NCI-H510A (cell line): ENCODE measurements around the gene CASZ1.

Experiments
- DNase-seq: peaks from one replicate; lab custom pipeline; 2025; lab: John Stamatoyannopoulos, UW

Gene CASZ1

DNA sequence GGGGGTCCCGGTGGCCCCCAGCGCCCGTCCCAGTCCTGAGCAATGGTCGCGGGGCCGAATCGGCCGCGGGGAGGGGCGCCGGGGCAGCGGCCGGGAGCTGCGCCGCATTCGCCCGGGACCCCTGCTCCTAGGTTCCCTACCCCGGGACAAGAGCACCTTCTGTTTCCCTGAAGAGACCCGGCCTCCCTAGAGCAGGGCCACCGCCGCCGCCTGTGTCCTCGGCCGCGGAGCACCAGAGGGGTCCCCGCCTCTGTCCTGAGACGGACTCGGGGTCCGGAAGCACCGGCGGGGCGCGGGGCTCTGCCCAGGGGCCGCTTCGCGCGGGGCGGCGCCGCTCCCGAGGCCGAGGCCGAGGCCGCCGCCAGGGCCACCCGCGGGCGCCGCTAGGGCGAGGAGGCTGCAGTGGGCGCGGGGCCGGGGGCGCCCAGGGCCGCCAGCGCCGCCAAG, 157.9 kb downstream of the CASZ1 start:
- DNase-seq: no peak

DNA sequence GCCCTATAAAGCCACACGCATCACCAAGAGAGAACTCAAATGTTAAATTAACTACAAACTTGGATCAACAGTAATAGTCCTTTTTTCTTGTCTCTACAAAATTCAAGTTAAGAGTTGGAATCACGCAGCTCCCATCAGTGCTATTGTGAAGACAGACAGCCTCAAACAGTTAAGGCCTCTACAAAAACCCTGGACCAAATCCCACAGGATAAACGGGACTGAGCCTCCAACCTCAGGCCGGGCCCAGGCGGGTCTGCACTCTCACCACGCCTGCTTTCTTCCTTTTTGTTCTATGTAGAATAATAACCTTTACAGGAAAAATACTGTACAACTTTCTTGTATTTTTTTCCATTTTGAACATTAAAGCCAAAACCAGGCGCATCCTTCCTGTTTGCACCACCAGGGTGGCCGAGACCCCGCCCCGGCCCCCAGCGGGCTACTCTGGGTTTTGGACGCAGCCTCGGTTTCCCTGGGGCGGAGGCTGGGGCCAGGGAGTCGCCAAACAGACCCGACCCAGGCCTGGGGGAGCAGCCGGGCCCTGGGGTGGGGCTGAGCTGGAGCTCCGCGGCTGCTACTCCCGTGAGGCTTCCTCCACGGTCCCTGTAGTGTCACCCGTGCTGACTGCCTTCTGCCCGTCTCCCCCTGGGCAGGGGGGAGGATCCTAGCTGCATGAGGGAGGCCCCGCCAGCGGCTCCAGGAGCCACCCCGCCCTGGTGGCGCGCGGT, 158.4 kb downstream of the CASZ1 start:
- DNase-seq: no peak

DNA sequence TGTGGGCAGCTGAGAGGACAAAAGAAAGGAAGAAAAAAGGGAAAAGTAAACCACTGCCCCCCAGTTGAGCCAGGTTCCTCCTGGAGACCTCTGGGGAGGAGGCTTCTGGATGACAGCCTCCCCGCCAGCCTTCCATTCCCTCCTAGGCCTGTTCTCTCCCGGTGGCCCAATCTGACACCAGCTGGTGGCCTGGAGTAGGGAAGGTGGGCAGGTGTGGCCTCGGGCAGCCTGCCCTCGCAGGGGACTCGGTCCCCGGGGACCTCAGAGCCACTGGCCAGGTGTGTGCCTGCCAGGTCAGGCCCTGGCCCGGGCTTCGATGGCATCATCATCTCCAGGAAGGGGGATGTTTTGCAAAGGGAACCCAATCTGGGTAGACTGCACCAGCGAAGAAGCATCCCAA, 159.0 kb downstream of the CASZ1 start:
- no peak for DNase-seq

DNA sequence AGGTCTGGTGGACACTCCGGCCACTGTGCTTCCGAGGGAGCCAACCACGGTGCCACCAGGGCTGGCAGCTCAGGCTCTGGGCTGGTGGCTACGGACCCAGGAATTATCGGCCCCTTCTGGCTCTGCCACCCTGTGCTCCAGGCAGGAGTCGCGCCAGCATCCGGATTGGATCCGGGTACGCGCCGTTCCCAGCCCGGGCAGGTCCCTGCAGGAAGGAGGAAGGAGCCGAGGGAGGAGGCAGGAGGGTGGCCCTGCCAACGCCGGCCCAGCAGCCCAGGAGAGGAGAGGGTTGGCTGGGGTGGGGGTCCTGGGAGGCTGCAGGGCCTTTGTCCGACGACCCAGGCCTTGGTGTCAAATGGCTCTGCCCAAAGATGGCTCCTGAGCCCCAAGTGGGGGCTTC, 160.5 kb downstream of the CASZ1 start:
- DNase-seq: no peak

DNA sequence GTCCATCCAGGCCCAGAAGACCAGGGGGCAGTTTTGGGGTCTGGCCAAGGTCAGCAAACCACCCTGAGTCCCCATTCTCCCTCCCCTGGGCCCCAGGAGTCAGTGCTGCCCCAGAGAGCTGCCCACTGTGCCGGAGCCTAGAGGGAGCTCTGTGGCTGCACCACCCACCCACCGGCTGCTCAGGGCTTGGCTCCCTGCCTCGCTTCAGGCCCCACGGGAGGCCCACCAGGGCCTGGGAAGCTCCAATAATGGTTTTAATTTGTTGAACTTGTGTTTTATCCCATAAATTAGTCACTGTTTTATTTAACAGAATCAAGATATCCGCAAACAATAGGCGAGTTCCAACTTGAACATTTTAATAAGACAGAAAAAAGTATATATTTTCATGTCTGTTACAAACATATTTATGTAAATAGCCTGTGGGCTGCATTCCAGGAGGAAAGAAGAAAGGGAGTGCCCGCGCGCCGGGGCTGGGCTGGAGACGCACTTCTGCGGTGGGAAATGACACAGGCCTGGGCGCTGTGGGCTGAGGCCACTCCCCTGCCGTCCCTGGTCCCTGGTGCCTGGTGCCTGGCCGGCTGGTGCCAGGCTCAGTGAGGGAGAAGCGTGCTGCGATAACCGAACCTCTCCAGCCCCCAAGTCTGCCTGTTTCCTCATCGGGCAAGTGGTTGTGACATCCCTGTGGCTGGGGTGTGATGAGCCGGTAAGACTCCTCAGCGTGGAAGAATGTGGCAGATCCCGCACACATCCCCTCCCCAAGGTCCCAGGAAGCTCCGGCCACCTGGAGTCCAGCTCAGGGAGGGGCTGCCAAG, 161.2 kb downstream of the CASZ1 start:
- DNase-seq: no peak

DNA sequence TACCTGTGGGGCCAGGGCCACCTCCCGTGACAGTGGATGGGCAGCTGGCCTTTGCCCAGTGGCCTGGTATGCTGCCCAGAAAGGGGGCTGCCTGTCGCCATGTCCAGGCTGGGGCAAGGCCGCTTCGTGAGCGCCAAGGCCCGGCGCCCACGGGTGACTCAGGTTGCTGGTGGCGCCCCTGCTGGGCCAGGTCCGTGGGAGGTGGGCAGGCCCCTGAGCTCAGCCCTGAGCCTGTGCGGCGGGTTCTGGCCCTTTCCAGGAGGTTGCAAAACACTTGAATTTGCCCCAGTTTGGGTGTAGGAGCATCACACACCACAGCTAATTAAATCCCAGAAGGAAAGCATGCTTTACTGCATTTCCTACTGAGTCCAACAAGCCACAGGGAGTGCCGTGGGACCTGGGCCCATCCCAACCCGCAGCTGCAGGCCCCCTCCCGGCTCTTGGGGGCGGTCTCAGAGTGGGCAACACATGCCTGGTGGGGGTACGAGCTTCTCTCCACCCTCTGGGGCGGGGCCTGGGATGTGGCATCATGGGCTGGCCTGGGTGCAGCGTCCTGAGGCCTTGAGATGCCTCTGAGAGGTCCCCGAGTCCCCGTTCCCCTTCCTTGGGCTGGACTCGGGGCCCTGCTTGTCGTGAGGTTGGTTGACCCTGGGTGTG, 161.9 kb downstream of the CASZ1 start:
- DNase-seq: no peak

DNA sequence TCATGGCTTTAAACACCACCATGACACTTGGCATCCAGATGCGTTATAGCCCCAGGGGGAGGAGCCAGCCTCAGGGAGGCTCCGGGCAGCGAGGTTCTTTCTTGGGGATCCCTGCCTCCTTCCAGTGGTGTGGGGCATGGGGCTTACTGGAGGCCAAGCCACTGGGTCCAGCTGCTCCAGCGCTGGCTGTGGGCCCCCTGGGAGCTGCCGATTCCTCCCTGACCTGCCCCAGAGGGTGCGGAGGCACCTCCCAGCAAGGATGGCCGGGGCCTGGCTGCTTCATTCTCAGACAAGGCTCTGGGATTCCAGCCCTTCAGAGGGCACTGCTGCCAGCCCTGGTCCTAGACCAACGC, 162.4 kb downstream of the CASZ1 start:
- DNase-seq: no peak

DNA sequence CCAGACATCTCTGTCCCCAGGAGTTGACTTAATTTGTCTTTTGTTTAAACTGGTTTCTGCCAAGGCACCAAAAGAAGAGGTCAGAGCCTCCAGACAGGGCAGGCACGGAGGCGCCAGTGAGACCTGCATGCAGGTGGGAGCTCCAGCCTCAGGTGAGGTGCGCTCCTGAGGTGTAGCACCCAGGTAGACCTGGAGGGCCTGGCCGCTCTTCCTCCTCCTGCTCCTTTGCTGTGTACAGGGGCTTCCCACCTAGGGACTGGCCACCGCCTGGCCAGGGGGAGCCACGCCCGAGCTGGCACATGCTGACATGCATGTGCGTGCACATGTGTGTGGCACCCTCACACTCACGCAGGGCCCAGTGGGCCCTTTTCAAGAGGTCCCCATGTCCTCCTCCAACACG, 163.0 kb downstream of the CASZ1 start:
- DNase-seq: no peak

DNA sequence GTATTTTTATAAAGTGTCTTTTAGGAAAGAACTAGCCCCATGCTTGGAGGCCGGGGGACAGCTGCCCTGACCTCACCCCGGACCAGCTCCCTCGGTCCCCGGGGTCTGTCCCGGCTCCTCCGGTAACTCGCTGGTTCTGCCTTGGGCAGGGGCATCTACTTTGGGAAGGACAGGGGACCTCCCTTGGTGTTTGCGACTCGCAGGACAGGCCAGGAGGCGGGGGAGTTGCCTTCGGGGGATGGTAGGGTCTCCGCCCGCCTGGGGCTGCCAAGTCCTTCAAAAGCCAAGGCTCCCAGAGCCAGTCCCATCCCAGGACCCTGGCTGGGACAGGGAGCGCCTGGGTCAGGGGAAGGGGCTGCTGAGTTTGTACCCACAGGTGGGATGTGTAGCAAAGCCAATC, 163.8 kb downstream of the CASZ1 start:
- DNase-seq: no peak

DNA sequence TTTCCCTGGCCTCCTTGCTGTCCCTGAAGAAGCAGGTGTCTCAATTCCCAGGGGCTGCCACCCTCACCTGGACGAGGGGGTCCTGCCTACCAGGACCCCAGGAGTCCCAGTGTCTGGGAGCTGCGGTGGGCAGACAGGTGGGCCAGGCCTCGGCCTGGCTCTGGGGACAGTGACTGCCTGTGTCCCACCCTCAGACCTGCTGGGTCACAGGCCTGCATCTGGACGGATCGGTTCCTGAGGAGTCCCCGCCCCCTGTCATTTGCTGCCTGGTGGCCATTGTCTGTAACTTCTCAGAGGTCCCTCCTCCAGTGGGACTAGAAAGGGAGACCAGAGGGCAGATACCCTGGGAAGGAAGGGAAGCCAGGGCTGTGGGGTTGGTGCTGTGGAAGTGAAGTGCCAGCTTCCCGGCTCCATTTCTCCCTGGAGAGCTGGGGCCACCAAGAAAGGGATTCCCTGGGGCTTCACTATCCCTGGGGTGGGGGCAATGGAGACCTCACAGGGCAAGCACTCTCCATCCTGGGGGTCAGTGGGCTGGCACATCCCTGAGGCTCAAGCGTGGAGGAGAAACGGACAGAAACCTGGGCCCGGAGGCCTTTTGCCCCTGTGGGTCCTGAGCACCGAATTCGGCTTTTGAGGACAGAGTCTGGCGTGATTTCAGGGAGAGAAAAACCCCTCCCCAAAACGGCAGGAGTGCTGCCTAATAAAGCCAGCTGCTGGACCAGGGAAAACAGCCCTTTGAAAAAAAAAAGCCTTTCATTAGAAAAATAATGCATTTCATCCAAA, 164.4 kb downstream of the CASZ1 start:
- peak; percentile 72 for DNase-seq

DNA sequence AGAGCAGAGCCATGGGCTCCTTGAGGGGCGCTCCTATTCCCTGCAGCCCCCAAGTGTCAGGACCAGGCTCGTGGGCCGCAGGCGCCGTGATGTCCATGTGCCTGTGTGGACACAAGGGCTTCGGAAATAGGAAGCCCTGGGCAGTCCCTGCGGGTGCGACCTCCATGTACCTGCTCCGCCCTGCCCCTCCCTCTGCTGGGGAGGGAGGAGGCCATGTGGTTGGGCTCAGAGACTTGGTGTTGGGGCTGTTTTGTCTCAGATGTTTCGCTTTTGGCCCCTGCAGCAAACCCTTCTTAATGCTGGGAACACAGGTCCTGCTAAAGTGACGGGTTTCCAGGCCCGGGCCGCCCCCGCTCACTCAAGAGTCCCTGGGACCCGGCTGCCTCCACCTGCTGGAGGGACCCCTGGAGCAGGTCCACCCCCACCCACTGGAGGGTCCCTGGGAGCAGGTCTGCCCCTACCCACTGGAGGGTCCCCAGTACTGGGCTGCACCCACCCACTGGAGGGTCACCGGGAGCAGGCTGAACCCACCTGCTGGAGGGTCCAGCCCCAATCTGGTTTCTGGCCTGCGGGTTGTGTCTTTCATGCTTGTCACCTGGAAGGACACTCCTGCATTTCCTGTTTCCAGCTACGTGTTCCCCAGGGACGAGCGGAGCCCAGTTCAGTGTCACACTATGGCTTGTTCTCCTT, 165.2 kb downstream of the CASZ1 start:
- no peak for DNase-seq

DNA sequence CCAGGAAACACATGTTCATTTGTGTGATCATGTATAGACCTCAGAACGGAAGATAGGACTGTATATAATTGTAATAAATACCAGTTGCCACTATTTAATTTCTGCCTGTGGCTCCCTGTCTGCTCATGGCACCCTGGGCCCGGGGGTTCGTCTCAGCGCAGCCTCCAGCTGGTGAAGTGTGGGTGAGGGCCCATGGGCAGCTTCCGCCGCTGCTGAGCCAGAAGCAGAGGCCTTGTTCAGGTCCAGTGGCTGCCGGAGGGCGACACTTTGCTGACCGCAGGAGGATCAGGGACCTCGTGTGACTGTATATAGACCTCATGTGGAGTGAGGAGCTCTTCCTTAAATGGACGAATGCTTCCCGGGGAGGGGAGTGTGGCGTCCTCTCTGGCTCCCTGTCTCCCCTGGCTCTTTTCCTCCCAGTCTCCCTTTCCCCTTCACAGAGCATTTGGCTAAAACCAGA, 165.8 kb downstream of the CASZ1 start:
- DNase-seq: no peak

DNA sequence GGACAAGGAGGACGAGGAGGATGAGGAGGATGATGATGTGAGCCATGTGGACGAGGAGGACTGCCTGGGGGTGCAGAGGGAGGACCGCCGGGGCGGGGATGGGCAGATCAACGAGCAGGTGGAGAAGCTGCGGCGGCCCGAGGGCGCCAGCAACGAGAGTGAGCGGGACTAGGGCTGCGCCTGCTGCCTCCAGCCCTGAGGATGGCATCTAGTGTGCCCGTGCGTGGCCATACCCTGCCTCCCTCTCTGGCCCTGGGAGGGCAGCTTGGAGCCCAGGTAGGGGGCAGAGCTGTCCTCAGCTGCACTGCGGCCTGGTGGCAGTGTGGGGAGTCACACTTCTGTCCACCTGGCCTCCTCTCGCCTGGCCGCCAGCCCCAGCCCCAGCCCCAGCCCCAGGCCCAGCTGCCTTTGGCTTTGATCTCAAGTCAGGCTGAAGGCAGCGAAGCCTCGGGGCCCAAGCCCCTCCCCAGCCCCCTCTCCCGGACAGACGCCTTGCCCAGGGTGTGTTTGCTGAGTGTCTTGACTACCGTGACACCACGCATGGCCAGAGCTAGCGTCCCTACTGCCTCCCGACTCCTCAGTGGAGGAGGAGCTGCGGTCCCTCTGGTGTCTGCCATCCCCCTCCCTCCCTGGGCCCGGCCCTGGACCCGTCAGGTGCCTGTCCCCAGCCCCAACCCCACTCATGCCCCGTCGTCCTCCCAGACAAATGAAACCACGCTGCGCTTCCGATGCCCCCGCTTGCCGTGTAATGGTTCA, 166.5 kb downstream of the CASZ1 start:
- no peak for DNase-seq

DNA sequence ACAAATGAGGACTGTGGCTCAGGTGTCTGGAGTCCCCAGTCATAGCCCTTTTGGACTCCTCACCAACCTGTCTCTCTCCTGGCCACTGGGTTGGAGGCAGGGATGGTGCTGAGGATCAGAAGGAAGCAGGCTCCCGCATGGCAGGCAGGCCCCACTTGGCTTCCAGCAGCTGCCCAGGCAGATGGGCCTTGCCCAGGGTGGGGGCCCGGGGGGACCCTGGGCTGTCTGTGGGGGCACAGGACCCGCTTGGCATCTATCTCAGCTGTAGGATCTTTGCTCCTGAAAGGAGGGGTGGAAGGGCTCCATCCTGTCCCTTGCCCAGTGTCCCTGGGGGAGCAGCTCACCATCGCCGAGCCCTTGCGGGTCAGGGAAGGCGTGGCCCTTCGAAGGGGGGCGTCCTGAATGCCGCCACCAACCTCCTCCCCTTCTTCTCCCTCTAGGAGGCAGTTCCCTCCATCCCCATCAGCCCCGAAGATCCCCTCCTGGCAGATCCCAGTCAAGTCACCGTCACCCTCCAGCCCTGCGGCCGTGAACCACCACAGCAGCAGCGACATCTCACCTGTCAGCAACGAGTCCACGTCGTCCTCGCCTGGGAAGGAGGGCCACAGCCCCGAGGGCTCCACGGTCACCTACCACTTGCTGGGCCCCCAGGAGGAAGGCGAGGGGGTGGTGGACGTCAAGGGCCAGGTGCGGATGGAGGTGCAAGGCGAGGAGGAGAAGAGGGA, 167.2 kb downstream of the CASZ1 start:
- DNase-seq: no peak

DNA sequence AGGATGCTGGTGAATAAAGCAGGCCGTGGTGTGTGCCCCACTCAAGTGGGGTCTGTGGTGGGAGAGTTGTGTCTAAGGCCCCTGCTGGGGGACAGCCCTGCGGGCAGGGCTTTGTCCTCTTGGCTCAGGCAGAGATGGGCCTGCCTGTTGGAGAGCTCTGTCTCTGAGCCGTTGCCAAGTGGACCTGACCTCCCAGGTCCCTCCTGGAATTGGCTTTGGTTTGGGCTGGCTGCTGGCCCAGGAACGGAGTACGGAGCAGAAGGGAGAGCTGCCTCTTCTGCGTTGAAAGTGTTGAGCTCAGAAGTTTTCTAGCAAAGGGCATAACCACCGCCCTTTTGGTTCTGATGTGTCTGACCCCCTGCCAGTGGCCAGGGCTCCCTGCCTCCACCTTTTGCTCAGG, 167.8 kb downstream of the CASZ1 start:
- DNase-seq: no peak

DNA sequence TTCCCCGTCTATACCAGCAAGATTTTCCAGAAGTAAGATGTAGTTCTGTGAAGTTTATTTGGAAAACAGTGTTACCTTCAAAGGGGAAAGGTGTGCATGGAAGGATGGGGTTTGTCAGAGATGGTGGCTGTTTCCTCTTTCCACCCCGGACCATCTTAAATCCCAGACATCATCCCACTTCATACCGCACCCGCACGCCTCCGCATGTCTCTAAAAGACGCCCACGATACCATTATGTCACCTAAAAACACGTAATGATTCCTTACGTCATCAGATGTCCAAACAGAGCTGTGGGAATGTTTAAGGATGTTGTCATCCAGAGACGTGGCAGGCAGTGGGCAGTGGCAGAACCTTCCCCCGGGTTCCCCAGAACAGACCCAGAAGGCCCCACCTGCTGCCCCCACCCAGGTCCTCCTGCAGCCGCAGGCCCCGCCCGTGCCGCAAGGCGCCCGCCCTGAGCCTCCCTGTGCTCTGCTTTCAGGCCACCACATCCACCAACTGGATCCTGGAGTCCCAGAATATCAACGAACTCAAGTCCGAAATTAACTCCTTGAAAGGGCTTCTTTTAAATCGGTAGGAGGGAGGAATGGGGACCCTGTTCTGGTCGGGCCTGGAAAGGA, 169.5 kb downstream of the CASZ1 start:
- no peak for DNase-seq

DNA sequence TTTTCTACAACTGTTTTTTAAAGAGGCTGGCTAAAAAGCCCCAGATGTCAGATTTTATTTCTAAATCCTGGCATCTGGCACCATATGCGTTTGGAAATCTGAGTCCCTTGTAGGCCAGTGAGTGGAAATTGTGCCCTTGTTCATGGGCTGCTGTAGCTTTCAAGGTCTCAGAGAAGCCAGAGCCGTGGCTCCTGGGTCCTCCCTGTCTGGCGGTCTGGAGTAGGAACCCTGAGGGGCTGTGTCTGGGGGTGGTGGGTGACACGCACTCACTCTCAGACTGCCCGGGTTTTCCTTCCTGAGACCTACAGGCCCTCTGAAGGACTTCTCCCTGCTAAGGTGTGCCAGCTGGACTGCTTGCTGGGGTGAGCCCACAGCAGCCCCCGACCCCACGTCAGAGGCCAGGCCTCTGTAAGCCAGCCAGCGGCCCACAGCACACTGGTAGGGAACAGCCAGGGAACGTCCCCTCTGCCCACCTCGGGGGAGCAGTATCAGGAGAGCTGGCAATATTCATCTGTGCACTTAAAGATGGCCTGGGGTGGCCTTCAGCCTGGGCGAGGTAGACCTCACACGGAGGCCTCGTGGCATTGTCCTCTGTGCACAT, 170.2 kb downstream of the CASZ1 start:
- DNase-seq: no peak

DNA sequence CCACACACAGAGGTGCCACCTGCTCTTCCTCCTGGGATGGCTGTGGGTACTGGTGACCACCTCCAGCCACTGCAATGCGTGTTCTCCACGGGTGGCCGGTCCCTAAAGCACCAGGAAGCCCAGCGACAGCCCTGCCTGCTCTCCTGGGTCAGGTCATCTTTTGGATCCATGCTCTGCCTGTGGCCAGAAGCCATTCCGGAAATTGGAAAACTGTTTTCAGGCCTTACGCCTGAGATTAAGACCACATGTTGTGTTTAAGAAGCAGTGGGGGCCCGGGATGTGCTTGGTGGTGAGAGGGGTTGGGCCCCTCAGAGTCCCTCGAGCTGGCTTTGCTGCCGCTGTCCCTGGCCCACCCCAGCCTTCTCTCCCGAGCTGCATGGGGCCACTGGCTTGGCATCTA, 170.9 kb downstream of the CASZ1 start:
- no peak for DNase-seq

DNA sequence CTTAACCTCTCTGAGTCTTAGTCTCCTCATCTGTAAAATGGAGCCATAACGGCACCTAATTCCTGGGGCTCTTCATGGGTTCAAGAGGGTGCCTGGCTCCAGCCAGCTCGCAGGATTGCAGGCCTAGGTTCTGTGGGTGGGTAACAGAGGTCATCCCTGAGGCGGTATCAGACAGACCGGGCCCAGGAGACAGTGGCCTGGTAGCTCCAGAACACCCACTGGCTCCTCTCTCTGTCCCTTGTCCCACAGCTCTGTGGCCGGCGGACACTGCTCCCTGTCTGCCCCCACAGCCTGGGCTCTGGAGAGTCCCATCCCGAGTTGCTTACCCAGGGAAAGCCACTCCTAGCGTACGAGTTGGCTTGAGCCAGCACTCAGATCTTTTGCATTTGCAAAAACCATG, 171.4 kb downstream of the CASZ1 start:
- no peak for DNase-seq
